NT2/D1 (cell line): ENCODE data around the gene LAG3.

Experiments used
- SUZ12 ChIP-seq: IDR thresholded peaks from 2 replicates; pipeline ENCODE4 v1.6.1; 2011; ENCODE audit not compliant: insufficient read length, insufficient read depth; ENCODE audit errors: extremely low read depth
- YY1 ChIP-seq: IDR thresholded peaks from 2 replicates; pipeline ENCODE4 v1.6.1; 2011; ENCODE audit not compliant: insufficient read length, insufficient read depth
- ZNF274 ChIP-seq: IDR thresholded peaks from 2 replicates; pipeline ENCODE4 v1.6.1; 2011; ENCODE audit warnings: mild to moderate bottlenecking, low read depth, low read length

DNA sequence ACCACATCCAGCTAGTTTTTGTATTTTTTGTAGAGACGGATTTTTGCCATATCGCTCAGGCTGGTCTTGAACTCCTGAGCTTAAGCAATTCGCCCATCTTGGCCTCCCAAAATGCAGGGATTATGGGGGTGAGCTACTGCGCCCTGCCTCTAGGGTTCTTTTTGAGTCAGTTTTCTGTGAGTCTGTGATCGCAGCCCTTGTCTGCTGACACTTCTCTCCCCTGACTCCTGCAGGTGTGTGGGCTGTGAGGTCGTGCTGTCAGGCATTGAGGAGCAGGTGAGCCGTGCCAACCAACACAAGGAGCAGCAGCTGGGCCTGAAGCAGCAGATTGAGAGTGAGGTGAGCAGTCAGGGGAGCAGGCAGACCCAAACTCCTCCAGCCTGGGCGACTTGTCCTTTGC, 42.2 kb upstream of the LAG3 start:
- TF ChIP-seq YY1: no peak
- TF ChIP-seq ZNF274: no peak
- no peak for TF ChIP-seq SUZ12
